HEK293T (cell line): Measurements from ENCODE around the gene RGL3.

ENCODE experiments used
- ARNT ChIP-seq: fragments of 450-650 bp; IDR thresholded peaks from 2 replicates; pipeline ENCODE4 v1.6.1; 2017; ENCODE audit warnings: mild to moderate bottlenecking
- BHLHE40 ChIP-seq: fragments of 450-650 bp; IDR thresholded peaks from 2 replicates; pipeline ENCODE4 v1.6.1; 2016; ENCODE audit warnings: mild to moderate bottlenecking, moderate library complexity, borderline replicate concordance
- FOXA1 ChIP-seq: fragments of 450-650 bp; IDR thresholded peaks from 2 replicates; pipeline ENCODE4 v1.6.1; 2016; ENCODE audit warnings: mild to moderate bottlenecking
- FOXK2 ChIP-seq: fragments of 450-650 bp; IDR thresholded peaks from 2 replicates; pipeline ENCODE4 v1.6.1; 2016; ENCODE audit warnings: mild to moderate bottlenecking
- HDGF ChIP-seq: fragments of 450-650 bp; IDR thresholded peaks from 2 replicates; pipeline ENCODE4 v1.6.1; 2017; ENCODE audit warnings: antibody characterized with exemption, borderline replicate concordance
- LEF1 ChIP-seq: fragments of 450-650 bp; IDR thresholded peaks from 2 replicates; pipeline ENCODE4 v1.6.1; 2017; ENCODE audit warnings: mild to moderate bottlenecking, borderline replicate concordance
- SUZ12 ChIP-seq: fragments of 450-650 bp; IDR thresholded peaks from 2 replicates; pipeline ENCODE4 v1.6.1; 2016; ENCODE audit warnings: mild to moderate bottlenecking
- TARDBP ChIP-seq: fragments of 450-650 bp; IDR thresholded peaks from 2 replicates; pipeline ENCODE4 v1.6.1; 2016
- TF ChIP-seq, protein P1 (sequence below): fragments of 450-650 bp; IDR thresholded peaks from 2 replicates; pipeline ENCODE4 v1.6.1; 2016

DNA sequence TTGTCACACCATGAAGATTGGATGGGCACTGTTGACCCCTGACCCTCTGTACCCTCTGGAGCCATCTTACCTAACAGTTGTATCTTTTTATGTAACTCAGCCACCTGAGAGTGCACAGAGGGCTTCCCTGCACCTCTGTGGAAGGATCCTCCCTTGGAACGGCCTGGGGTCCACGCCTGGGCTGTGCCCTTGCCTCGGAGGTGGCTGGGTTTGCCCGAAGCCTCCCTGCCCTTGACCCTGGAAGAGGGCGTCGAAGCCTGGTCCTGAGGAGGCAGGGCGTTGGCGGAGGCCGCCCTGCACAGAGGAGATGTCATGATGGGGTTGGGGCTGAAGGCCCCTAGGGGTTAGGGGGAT lies 15.6 kb upstream of the RGL3 start:
- TF ChIP-seq TARDBP (no peak), BHLHE40 (no peak), LEF1 (no peak), SUZ12 (no peak), FOXK2 (no peak), FOXA1 (no peak), HDGF (no peak), ARNT (no peak)
- TF ChIP-seq, protein P1, sequence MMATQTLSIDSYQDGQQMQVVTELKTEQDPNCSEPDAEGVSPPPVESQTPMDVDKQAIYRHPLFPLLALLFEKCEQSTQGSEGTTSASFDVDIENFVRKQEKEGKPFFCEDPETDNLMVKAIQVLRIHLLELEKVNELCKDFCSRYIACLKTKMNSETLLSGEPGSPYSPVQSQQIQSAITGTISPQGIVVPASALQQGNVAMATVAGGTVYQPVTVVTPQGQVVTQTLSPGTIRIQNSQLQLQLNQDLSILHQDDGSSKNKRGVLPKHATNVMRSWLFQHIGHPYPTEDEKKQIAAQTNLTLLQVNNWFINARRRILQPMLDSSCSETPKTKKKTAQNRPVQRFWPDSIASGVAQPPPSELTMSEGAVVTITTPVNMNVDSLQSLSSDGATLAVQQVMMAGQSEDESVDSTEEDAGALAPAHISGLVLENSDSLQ, result no peak
